Measurements from ENCODE around the gene ZC3HAV1L. TPM values are rescaled to one million over a fixed set of nuclear protein-coding genes. Genes with fewer than 3 reads are reported as not detected.

Gene ZC3HAV1L
- total and polyA plus RNA-seq, 2 of the 8 experiments (the other 6 are each of a cell fraction or from before 2014, with no cell fraction given) = 5.2 to 7.0 TPM

- TF ChIP-seq SP4 (IDR thresholded peaks at IDR 0.05; ENCODE audit: low read length) (no peak), KDM1A (IDR thresholded peaks at IDR 0.05; ENCODE audit: borderline replicate concordance, low read length) (no peak)
These were observed 32.9 kb upstream of the ZC3HAV1L start (continued) for GRCh38 chr7:139068544-139069399.
